ENCODE results near the gene ARAP2. TPM values are rescaled to one million over a fixed set of nuclear protein-coding genes. Genes with fewer than 3 reads are reported as not detected.

Gene ARAP2
- total RNA-seq, 2 experiments from 2014 or later: 63.7 to 70.3 TPM

DNA sequence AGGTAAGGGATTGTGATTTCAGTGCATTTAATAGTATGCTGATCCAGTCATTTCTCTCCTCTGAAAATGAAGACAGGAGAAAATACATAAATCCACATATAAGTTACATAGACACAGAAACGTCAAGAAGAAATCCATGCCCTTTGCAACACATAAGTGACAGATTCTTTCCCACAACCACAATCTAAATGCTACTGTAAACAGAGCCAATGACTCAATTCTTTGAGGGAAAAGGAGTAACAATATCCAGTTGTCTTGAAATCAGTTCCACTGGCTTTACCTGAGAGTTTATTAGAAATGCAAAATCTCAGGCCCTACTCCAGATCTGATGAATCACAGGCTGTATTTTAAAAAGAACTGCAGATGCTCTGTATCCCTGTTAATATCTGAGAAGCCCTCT, 66.4 kb downstream of the ARAP2 start:
- no peak for DNase-seq
- peaks cover 23% of the 10 kb centered on the region for H3K36me3 Mint-ChIP-seq
- no peaks in the 10 kb centered on the region for H3K9me3 Mint-ChIP-seq
- H3K4me3 Mint-ChIP-seq: no peak overlapping the region
- no peak for ATAC-seq (ENCODE audit: low read depth)
- no peaks in the 10 kb centered on the region for H3K27me3 Mint-ChIP-seq
- H3K4me1 Mint-ChIP-seq: peaks cover 7% of the 10 kb centered on the region
- POLR2A ChIA-PET: no interaction called here
- no peak overlapping the region for H3K27ac Mint-ChIP-seq

DNA sequence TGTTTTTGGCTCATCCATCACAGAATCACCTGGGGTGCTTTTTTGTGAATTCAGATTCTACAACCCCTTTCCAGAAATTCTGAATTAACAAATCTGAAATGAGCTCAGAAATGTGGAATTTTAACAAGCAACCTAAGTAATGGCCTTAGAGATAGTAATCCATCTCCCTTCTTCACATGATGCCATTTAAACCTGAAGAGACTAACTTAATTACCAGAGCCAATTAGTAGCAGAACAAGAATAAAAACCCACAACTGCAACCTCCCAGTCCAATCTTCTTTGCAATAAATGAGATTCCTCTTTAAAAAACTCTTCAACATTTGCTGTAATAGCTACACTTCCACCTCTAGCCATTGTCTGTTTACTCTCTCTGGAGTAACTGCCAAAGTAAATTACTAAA, 69.7 kb downstream of the ARAP2 start:
- DNase-seq (no peak), ATAC-seq (ENCODE audit: low read depth) (no peak)
- Mint-ChIP-seq H3K9me3 (no peaks in the 10 kb centered on the region), H3K4me1 (peaks cover 1% of the 10 kb centered on the region), H3K36me3 (peaks cover 26% of the 10 kb centered on the region), H3K4me3 (no peak overlapping the region), H3K27ac (no peak overlapping the region), H3K27me3 (no peaks in the 10 kb centered on the region)
- POLR2A ChIA-PET: no interaction called here

DNA sequence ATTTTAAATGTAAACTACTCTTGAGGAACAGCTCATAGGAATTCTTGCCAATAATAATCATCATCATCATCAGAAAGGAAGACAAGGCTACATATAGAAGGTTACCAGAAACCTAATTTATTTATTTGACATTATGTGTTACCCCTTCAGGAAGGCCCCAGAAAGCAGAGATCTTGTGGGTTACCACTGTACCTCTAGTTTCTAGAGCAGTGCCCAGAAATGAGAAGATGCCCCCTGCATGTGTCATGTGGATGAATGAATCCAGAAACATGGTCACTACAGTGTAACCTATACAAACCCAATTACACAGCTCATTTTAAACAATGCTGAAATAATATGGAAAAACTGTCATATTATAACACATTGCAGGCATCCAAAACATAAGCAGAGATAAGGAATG, 70.4 kb downstream of the ARAP2 start:
- DNase-seq: no peak
- Mint-ChIP-seq H3K9me3 (no peaks in the 10 kb centered on the region), H3K27ac (no peak overlapping the region), H3K4me3 (no peak overlapping the region), H3K36me3 (peaks cover 24% of the 10 kb centered on the region), H3K4me1 (peaks cover 4% of the 10 kb centered on the region), H3K27me3 (no peaks in the 10 kb centered on the region)
- no peak for ATAC-seq (ENCODE audit: low read depth)
- POLR2A ChIA-PET: no interaction called here

DNA sequence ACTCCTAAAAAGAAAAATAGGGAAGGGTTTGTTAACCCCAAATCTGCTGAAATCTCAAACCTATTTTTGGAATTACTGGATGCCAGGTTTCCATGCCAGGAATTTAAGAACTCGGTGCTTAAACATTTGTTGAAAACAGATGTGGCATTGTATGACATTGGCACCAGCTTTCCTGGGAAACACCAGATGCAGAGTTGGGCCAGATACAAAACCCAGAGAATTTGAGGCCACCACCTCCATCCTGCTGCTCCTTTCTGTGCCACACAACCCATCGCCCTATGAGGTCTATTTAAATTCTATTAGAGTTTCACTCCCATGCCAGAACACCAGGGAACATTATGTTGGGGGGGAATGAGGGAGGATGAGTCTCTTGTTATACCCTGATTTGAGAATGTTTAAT, 71.7 kb downstream of the ARAP2 start:
- POLR2A ChIA-PET: no interaction called here
- Mint-ChIP-seq H3K4me1 (peaks cover 4% of the 10 kb centered on the region), H3K9me3 (no peaks in the 10 kb centered on the region), H3K27ac (no peak overlapping the region), H3K27me3 (no peaks in the 10 kb centered on the region), H3K4me3 (no peak overlapping the region), H3K36me3 (peaks cover 18% of the 10 kb centered on the region)
- DNase-seq (no peak), ATAC-seq (ENCODE audit: low read depth) (no peak)

DNA sequence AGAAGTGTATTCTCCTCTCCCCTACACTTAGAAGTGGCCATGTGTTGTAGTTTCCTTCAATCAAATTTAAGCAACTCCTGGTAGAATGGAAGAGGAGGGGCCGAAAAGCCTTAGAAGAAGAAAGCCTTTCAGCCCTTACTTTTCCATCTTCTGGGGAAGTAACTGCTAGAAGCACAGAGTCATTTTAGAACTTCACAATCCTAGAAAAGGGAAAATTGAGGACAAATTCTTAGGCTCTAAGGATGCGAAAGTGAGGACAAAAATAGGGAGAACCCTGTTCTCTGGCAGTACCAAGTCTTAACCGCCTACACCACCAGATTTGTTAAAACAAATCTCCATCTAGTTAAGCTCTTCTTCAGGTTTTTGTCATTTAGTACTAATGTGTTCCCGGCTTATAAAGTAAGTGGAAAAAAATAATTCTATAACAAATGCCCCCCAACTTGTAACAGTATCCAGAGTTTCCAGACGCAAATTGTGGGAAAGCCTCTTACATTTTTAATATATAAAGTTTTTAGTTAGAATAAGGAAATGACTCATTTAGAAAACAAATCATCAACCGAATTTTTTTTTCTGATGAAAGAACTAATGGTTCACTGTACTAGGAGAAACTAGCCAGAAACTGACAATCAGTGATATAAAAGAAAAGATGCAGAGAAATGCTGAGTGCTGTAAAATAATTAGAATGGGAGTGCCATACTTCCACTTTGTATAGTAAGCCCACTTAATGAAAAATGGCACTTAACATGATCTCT, 76.0 kb downstream of the ARAP2 start:
- H3K4me3 Mint-ChIP-seq: no peak overlapping the region
- no peaks in the 10 kb centered on the region for H3K27me3 Mint-ChIP-seq
- no peak overlapping the region for H3K27ac Mint-ChIP-seq
- no peak for DNase-seq
- no peak for ATAC-seq (ENCODE audit: low read depth)
- H3K36me3 Mint-ChIP-seq: peaks cover 33% of the 10 kb centered on the region
- no peaks in the 10 kb centered on the region for H3K9me3 Mint-ChIP-seq
- peaks cover 9% of the 10 kb centered on the region for H3K4me1 Mint-ChIP-seq
- POLR2A ChIA-PET: no interaction called here

DNA sequence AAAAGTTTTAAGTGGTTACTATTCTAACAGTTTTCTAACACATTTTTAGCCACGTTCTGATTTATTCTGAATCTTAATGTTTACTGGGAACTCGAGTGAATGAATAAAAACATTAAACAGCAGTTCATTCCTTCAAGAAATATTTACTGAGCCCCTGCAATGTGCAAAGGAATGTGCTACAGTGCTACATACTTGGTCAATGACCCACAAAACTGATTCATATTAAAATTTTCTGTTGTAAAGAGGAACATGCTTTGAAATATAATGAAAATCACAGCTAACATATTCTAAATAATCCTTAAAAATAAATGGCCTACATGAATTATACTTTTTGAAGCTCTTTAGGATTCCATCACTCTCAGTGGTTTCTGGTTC, 78.7 kb downstream of the ARAP2 start:
- Mint-ChIP-seq H3K36me3 (peaks cover 37% of the 10 kb centered on the region), H3K9me3 (no peaks in the 10 kb centered on the region), H3K27me3 (no peaks in the 10 kb centered on the region), H3K4me1 (peaks cover 14% of the 10 kb centered on the region), H3K4me3 (no peak overlapping the region), H3K27ac (no peak overlapping the region)
- DNase-seq (no peak), ATAC-seq (ENCODE audit: low read depth) (no peak)
- POLR2A ChIA-PET: no interaction called here

DNA sequence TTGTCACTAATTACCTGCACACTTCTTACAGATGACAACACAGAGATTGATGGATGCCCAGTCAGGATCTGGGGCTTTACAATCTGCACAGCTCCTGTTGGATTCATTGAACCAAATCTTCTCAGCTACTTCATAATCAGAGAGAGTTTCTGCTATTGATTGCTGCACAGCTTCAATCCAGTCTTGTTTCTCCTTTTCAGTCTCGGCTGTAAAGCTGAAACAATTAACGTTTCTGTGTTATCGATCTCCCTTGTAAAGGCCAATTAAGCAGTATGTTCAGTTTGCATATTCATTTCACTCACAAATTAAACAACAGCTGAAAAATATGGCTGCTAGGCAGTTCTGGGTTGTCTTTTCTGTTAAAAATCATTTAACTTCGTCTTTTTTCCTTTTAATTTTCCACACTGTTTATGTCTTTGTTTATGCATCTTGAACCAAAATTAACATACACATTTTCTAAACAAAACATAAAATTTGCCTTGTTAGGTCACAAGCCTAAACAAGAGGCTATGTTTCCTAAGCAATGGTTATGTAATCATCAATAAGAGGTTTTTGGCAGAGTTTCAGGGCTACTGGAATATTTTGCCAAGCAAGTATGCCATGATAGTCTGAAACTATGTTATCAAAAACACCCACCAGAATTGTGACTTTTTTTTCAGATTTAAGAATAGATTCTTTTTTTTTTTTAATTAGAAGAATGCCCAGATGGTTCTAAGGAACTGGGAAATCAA, 79.2 kb downstream of the ARAP2 start:
- Mint-ChIP-seq H3K4me1 (peaks cover 14% of the 10 kb centered on the region), H3K27ac (no peak overlapping the region), H3K36me3 (peaks cover 33% of the 10 kb centered on the region), H3K9me3 (no peaks in the 10 kb centered on the region), H3K4me3 (no peak overlapping the region), H3K27me3 (no peaks in the 10 kb centered on the region)
- POLR2A ChIA-PET: no interaction called here
- DNase-seq (no peak), ATAC-seq (ENCODE audit: low read depth) (no peak)

DNA sequence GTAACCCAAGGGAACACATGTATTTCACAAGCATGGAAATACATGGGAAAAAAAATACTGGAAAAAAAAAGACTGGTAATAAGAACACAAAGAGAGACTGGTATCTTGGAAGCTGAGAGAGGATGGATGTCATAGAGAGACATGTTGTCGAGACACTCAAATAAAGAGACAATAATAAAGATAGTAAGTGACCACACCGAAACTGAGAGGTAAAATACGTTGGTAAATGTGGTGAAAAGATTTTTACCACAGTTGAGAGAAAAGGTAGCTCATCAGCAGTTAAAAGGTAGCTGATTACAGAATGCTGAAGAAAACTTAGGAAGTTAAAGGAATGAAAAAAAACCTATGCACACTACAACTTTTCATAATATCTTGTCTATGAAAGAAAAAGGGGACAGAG, 81.1 kb downstream of the ARAP2 start:
- Mint-ChIP-seq H3K9me3 (no peaks in the 10 kb centered on the region), H3K27me3 (no peaks in the 10 kb centered on the region), H3K27ac (no peak overlapping the region), H3K4me3 (no peak overlapping the region), H3K36me3 (peaks cover 30% of the 10 kb centered on the region), H3K4me1 (peaks cover 11% of the 10 kb centered on the region)
- ATAC-seq (ENCODE audit: low read depth) (no peak), DNase-seq (no peak)
- POLR2A ChIA-PET: no interaction called here

DNA sequence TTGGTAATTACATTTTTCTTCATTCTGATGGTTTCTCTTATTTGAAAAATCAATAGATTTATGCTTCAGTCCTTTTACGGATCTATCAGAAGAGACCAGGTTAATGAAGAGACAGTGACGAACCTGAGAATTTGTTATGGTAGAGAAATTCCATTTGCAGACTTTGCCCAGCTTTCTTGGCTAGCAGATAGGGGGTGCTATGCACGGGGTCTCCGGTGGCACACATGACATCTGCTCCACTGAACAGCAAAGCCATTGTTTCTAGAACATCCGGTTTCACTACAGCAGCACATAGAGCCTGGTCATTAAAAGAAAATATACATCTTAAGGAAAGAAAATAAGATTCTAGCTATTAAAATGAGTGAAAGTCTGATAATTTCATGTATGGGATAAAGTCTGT, 85.1 kb downstream of the ARAP2 start:
- H3K4me1 Mint-ChIP-seq: peaks cover 17% of the 10 kb centered on the region
- peaks cover 30% of the 10 kb centered on the region for H3K36me3 Mint-ChIP-seq
- no peaks in the 10 kb centered on the region for H3K9me3 Mint-ChIP-seq
- no peak overlapping the region for H3K27ac Mint-ChIP-seq
- no peak overlapping the region for H3K4me3 Mint-ChIP-seq
- no peak for DNase-seq
- POLR2A ChIA-PET: no interaction called here
- ATAC-seq (ENCODE audit: low read depth): no peak
- H3K27me3 Mint-ChIP-seq: no peaks in the 10 kb centered on the region

DNA sequence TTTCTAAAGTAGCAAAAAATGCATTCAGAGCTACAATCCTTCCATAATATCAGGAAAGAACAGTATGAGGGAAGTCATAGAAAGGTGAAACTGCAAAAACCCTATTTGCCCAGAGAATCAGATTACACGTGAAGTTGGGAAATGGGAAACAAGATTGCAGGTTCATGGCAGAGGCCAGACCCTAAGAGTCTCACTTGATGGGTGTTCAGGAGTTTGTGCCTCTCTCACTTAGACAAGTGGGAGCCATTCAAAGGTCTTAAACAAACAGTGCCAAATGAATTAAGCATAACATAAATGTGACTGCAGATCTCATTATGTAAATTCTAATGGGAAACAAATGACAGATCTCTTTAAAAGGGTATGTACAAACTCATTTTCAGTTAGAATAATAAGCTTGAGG, 91.6 kb downstream of the ARAP2 start:
- H3K4me3 Mint-ChIP-seq: no peak overlapping the region
- H3K4me1 Mint-ChIP-seq: peaks cover 5% of the 10 kb centered on the region
- ATAC-seq (ENCODE audit: low read depth) (no peak), DNase-seq (no peak)
- H3K27me3 Mint-ChIP-seq: no peaks in the 10 kb centered on the region
- peaks cover 23% of the 10 kb centered on the region for H3K36me3 Mint-ChIP-seq
- POLR2A ChIA-PET: interaction anchor here (0.5 kb wide), 1 partner anchor 1664 kb away, joined by 3 read pairs; no protein-coding TSS in a partner anchor
- H3K9me3 Mint-ChIP-seq: no peaks in the 10 kb centered on the region
- H3K27ac Mint-ChIP-seq: no peak overlapping the region

DNA sequence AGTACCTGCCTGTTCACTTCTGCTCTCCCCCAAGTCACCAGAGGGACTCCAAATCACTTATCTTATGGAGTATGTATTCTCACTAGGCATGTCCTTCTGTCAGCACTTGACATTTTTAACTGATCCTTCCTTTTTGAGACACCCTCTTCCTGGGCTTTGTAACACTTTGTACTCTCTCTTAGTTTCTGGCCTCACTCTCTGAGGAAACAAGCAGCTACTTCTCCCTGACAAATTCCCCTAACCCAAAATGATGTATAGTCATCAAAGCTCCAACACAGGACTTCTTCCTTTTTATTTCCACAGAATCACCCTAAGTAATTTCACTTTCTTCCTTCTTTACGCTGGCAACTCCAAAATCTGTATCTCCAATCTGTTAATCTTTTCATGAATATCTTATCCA, 101.8 kb downstream of the ARAP2 start:
- ATAC-seq (ENCODE audit: low read depth): no peak
- peaks cover 32% of the 10 kb centered on the region for H3K36me3 Mint-ChIP-seq
- no peak overlapping the region for H3K27ac Mint-ChIP-seq

DNA sequence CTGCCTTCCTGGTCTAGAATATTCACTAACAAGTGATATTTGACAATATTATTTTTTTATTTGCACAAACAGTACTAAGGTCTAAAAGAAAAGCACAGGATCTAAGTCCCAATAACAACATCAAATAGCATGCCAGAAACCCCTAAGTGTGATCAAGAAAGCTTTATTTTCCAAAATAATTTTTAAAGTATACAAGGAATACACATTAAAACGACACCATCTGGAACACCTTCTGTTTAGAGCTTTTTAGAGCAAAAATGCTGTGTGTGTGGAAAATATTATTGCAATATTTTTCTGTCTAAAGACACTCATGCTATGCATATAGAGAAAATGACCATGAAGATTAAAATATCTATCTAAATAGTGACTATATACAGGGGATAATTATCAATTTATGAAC, 103.1 kb downstream of the ARAP2 start:
- POLR2A ChIA-PET: no interaction called here
- no peaks in the 10 kb centered on the region for H3K27me3 Mint-ChIP-seq
- no peak overlapping the region for H3K4me3 Mint-ChIP-seq
- H3K9me3 Mint-ChIP-seq: no peaks in the 10 kb centered on the region
- ATAC-seq (ENCODE audit: low read depth): no peak
- no peak for DNase-seq
- H3K36me3 Mint-ChIP-seq: peaks cover 25% of the 10 kb centered on the region
- peaks cover 2% of the 10 kb centered on the region for H3K4me1 Mint-ChIP-seq
- H3K27ac Mint-ChIP-seq: no peak overlapping the region

More for the DNA sequence above, 101.8 kb downstream of the ARAP2 start:
- no peaks in the 10 kb centered on the region for H3K9me3 Mint-ChIP-seq
- H3K4me1 Mint-ChIP-seq: peaks cover 2% of the 10 kb centered on the region
- H3K27me3 Mint-ChIP-seq: no peaks in the 10 kb centered on the region
- POLR2A ChIA-PET: no interaction called here
- no peak for DNase-seq
- no peak overlapping the region for H3K4me3 Mint-ChIP-seq

DNA sequence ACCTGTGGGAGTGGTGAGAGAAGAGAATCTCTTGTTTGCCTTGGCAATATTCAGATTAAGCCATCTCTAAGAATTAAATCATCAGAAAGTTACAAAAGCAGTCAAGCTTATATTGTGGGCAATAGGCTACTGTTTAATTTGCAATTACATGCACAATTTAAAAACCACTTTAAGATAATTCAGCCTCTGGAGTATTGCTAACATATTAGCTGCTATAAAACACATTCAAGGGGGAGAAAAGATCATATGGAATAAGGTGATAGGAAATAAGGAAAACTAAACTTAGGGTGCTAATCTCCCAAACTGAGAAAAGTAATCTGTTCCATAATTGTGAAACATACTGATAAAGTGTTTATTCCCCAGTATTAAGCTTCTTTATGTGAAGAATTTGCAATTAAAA, 103.9 kb downstream of the ARAP2 start:
- no peaks in the 10 kb centered on the region for H3K9me3 Mint-ChIP-seq
- DNase-seq (no peak), ATAC-seq (ENCODE audit: low read depth) (no peak)
- no peak overlapping the region for H3K4me3 Mint-ChIP-seq
- peaks cover 2% of the 10 kb centered on the region for H3K4me1 Mint-ChIP-seq
- H3K36me3 Mint-ChIP-seq: peaks cover 19% of the 10 kb centered on the region
- POLR2A ChIA-PET: no interaction called here
- H3K27ac Mint-ChIP-seq: no peak overlapping the region
- no peaks in the 10 kb centered on the region for H3K27me3 Mint-ChIP-seq

DNA sequence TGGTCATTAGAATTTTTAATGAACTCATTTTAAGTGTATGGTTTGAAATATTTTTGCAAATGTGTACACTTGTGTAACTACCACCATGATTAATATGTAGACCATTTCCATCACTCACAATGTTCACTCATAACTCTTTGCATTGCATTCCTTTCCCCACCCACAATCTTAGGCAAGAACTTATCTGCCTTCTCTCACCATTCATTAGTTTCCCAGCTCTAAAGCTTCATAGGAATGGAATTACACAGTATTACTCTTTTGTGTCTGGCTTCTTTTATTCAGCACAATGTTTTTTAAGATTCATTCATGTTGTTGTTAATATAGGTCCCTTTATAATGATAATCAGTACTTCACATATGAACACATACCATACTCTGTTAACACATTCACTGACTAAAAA, 106.1 kb downstream of the ARAP2 start:
- Mint-ChIP-seq H3K9me3 (no peaks in the 10 kb centered on the region), H3K27ac (no peak overlapping the region)
- POLR2A ChIA-PET: no interaction called here

More for the DNA sequence above, 106.1 kb downstream of the ARAP2 start:
- Mint-ChIP-seq H3K4me1 (peaks cover 2% of the 10 kb centered on the region), H3K4me3 (no peak overlapping the region), H3K36me3 (peaks cover 15% of the 10 kb centered on the region), H3K27me3 (no peaks in the 10 kb centered on the region)
- DNase-seq (no peak), ATAC-seq (ENCODE audit: low read depth) (no peak)
